ENCODE measurements around the gene FAM83C. TPM values are rescaled to one million over a fixed set of nuclear protein-coding genes. Genes with fewer than 3 reads are reported as not detected.

FAM83C gene
- total RNA-seq: under 0.01 TPM in 1 of 2 replicates, not detected in the other

GRCh38 chr20:35291654-35292503 is at the start of gene FAM83C:
Gene FAM83C, minus strand, starts transcription at chr20:35292425. Its CDS starts 121 bp downstream, at chr20:35292304.

GRCh38 chr20:35284267-35284991 is 7.8 kb downstream of the FAM83C start, which contains the start of gene EIF6:
Gene EIF6, minus strand, starts transcription at chr20:35284772. Its CDS starts 285 bp downstream, at chr20:35284487.

GRCh38 chr20:35277531-35278395 is 14.5 kb downstream of the FAM83C start, which contains the start of gene MMP24OS:
Gene MMP24OS, minus strand, starts transcription at chr20:35278122. Its CDS starts 193 bp downstream, at chr20:35277929.

Other genes with a start within 250 kb of the FAM83C start
- 72.3 and 75.2 TPM in 2 replicates for gene TRPC4AP, start 199.6 kb downstream of the FAM83C start, total RNA-seq
- gene EDEM2, start 145.1 kb downstream of the FAM83C start, total RNA-seq: 28.1 and 28.7 TPM in 2 replicates
- gene PROCR, start 120.4 kb downstream of the FAM83C start, total RNA-seq: 32.9 and 34.0 TPM in 2 replicates
- gene MMP24, start 65.7 kb downstream of the FAM83C start, total RNA-seq: 0.15 and 0.17 TPM in 2 replicates
- 32.8 and 35.5 TPM in 2 replicates for gene MMP24OS, start 14.3 kb downstream of the FAM83C start, total RNA-seq
- gene EIF6, start 7.7 kb downstream of the FAM83C start, total RNA-seq: 238 and 258 TPM in 2 replicates
- gene UQCC1, start 119.5 kb upstream of the FAM83C start, total RNA-seq: 33.4 and 40.2 TPM in 2 replicates
- gene GDF5, start 145.8 kb upstream of the FAM83C start, total RNA-seq: 56.2 TPM in 2 replicates
- gene CEP250, start 163.2 kb upstream of the FAM83C start, total RNA-seq: 29.1 and 33.9 TPM in 2 replicates
- not detected in 2 replicates for gene C20orf173, start 237.2 kb upstream of the FAM83C start, total RNA-seq
- 189 and 202 TPM in 2 replicates for gene ERGIC3, start 249.7 kb upstream of the FAM83C start, total RNA-seq